HG03045 (cell line): ENCODE data around the gene TRPV4.

ENCODE experiments used
- ATAC-seq: cut with Tn5 transposase; IDR thresholded peaks from one replicate; pipeline ENCODE4 v1.9.1; 2021; ENCODE audit warnings: mild to moderate bottlenecking, moderate library complexity; ENCODE audit not compliant: unreplicated experiment

The TRPV4 gene

DNA sequence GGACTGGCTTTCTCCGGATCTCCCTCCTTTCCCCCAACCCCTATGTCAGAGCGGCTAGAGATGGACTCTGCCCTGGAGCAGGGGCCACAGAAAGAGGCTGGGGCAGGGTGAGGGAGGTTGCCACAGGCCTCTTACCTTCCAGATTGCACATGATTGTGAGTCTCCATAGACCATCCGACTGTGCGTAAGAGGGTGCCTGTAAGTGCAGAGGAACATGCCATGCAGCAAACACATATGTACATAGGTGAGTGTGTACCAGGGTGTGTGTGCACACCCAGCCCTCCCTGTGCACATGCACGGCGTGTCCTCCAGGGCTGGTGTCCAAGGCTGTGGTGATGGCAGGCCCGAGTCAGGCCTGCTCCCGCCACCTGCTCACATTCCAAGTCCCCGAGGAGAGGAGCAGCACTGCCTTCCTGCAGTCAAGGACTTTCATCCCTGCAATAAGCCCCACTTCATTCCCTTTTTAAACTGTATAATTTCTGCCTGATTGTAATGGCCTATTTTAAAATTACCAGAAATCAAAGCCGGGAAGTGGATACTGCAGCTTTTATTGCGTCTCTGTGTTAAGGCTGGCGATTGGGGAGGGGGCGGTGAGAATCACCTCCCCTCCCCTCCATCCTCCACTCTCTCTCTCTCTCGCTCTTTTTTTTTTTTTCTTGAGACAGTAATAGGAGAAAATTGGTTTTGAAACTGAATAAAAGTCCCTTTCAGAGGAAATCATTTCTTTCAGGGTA lies 91.1 kb downstream of the TRPV4 start:
- ATAC-seq, result no peak

DNA sequence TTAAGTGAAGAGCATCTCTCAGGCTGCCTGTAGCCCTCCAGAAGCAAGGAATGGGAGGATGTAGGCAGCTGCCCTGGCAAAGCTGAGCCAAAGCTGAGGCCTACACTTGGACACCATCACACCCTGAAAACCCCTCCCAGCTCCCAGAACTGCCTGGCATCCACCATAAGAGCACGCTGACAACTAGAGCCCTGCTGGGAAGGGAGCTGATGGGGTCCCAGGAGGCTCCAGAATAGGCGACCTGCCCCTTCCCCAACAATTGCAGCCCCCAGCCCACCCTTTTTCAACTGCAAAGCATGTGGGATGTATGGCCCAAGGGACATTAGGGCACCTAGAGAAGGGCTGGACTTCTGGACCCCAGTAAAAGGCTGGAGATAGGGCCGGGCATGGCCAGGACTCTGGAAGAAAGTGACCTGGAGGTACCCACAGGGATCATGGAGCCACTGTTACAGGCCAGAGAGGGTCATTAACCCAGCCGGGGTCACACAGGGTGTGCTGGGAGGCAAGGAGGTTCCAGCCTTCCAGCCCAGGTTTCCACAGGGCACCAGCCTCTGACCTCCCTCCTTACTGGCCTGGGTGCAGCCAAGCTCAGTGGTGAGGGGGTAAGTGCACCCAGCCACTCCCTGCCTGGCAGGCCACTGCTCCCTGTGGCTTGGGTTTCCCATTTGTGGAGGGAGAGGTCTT lies 91.8 kb downstream of the TRPV4 start:
- ATAC-seq, result no peak

DNA sequence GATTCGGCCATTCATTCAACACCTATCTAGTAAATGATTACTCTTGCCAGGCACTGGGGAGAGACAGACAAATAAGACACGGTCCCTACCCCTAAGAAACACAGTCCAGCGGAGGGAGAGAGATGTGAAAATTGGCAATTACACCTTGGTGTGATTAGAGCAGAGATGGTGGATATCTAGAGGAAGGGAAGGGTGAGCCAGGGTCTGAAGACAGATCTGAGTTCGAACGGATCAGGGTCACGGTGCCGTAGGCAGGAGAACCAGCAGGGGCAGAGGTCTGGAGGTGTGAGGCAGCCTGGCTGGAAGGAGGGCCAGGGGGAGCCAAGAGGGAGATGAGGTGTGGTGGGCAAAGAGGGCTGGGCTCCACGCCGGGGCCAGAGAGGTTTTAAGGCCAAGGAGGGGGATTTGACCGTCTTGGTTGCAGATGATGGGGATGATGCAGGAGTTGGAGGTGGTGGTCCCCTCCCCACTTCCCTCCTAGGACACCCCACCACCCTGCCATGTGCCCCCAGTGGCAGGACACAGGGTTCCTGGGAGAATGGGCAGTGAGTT lies 92.4 kb downstream of the TRPV4 start:
- ATAC-seq, result no peak

DNA sequence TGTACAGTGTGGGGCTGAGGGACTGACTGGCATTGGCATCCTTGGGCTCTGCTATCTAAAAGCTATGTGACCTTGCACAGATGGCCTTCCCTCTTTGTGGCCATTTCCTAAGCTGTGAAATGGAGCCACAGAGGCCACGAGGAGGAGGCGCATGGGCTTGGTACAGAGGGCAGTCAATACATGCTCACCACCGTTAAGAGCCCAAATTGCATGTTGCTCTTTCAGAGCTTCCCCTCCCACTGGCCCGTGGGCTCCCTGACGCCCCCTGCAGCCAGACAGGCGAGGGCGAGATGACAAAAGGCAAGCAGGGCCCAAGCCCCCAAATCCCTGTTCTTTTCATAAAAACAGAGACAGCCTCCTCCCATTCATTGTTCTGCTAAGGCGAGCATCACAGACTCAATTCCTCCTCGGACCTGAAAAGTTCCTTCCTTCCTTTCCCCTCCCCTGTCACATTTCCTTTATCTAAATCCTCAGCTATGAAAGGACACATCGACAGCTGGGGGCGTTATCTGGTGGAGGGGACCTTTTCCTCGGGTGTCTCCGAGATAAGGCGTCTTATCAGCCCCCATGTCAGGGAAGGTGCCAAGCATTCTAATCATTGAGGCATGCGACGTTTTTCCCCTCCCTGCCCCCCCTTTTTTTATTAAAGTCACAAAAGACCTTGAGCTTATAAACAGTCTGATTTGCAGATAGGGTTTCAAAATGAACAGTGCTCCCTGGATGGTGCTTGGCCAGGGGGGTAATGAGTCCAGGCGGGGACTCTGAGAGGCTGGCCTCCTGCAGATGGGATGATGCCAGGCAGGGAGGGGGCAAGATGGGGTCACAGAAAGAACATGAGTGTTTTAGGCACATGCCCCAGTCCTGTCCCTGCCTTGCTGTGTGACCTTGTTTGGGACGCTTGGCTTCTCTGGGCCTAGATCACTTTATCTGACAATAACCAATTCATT lies 93.2 kb downstream of the TRPV4 start:
- ATAC-seq, result no peak

DNA sequence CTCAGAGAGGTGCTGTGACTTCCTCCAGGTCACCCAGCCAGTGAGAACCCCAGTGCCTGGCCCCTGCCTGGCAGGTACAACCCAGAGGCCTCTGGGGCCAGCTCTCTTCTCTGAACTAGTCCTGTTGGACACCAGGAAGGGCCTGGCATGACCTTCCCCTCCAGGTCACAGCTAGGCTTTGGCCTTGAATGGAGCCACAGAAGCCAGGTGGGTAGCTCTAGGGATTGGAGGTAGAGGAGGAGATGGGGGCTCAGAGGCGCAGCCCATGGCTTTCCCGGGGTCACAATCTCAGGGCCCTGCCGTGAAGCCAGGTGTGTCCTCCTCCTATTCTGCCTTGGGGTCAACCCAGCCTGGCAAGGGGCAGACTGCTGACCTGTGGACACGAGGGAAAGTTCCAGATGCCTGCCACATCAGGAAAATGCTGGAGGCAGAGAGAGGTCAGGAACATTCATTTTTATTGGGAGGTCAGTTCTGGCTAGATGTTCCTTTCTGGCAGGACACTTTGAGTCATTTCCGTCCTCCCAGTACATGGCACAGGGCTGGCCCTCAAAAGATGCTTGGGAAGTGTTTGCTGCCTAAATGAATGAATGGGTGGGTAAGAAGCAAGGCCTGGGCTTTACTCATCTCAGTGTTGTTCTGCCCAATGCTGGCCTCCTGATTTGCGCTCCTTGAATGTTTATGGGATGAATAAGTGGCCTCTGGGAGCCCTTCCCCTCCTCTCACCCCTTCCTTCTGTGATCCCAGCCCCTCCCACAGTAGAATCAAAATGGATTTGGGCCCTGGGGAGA lies 94.1 kb downstream of the TRPV4 start:
- ATAC-seq, result no peak

DNA sequence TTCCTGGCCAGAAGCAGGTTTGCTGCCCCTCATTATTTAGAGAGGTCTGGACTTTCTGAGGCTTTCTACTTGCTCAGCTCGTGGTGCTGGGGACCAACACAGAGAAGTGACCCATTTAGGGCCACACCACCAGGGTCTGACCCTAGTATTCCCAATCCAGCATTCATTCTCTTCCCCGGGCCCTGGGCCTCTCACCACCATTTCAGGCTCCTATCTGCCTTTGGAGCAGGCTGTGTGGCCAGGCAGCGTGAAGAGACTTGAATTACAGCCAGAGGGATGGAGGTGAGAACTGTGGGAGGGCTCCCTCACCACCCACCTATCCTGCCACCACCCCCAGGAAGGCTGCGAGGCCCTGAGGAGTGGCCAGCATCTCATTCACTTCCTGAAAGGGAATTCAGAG lies 95.0 kb downstream of the TRPV4 start:
- ATAC-seq, result no peak

DNA sequence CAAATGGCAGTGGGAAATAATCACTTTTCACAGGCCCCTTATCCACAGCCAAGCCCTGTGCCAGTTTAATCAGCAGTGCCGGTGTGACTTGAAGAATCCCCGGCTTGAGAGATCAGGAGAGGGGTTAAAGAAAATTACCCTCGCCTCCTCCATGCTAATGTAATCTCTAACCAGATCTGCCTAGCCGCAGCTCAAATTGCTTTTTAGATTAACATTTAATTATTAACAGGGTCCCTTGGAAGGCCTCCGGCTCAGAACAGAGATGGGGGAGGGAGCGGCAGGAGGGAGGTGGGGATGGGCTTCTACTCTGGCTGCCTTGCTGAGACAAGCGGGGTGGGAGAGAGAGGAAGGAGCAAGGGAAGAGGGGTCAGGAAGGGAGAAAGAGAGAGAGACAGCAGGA lies 95.6 kb downstream of the TRPV4 start:
- ATAC-seq, result no peak

DNA sequence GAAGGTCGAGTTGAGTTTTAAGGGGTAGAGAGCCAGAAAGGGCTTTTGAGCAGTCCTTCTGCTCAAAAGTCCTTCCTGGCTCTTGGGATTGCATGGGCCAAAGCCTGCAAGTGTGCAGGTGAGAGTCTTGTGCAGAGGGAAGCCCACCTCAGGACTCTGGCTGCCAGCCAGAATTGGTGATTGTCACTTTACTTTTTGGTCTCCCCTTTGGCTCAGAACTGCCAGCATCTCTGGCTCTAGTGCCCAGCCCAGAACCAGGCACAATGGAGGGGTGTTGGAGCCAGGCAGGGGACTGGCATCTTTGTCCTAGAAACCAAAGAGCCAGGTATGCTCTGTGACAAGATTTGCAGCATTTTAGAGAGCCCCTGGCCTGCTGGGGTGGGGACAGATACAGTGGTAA lies 96.1 kb downstream of the TRPV4 start:
- no peak for ATAC-seq

DNA sequence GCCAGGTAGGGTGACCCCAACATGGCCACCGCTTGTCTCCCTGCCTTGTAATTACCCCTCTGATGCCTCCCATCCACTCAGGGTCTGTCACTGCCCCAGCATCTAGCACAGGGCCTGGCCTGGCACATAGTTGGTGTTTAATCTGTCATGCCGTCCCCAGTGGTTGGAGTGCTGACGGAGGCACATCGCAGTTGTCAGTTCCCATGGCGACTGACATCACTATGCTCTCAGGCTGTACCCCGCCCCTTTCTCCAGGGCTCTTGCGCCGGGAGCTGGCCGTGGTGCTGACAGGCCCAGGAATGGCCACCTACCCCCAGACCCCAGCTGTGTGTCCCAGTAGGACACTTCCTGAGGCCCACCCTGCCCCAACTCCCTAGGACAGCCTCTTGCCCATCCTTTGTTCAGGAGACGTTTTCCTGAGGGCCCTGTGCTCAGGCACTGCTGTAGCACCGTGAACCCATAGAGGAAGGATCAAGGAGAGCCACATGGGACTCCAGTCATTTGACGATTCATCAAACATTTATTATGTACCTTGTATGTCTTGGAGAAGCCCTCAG lies 96.6 kb downstream of the TRPV4 start:
- ATAC-seq, result no peak

DNA sequence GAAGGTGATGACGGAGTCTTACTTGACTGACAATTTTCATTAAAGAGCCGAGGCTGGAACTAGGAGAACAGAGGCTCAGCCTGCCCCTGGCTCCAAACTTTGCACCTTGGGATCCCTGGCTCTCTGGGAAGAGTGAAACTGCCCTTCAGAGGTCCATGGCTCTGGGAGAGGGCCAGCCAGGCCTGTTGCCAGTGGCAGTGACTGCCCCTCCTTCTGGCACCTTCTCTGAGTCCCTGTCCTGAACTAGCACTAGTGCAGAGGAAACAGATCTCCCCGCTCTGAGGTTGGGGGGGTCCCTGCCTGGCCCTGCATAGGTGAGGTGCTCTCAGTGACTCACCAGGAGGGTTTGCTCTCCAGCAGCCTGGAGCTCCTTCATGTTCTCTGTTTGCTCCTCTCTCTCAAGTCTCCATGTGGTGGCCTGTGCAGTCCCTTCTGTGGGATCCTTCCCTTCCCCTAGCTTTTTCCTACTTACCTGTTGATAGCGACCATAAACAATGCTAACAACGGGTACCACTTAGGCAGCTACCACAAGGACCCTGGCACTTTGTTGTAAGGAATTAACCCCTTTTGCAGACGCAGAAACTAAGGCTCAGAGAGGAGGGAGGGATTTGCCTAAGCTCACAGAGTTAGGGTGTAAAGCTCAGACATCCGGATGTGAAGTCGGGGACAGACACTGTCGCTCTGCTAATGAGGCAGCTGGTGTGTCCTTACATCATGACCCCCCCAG lies 97.2 kb downstream of the TRPV4 start:
- no peak for ATAC-seq

DNA sequence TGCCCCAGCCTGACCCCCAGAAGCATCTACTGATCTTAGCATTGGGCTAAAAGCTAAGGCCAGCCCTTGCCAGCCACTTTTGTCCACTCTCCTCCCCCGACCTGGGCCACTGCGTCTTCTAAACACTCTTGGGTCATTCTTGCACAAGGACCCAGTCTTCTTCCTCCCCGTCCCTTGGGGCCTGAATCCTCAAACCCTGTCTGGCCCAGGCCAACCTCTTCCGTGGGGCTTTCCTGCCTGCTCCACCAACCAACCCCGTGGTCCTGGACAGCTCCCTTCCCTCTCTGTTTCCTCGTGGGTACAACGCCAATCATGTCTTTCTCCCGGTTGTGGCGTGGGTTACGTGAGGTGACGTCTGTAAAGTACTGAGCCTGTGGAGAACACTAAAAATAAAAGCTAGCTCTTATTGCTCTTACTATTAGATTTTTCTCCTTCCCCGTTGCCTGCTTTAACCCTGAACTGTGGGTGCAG lies 98.1 kb downstream of the TRPV4 start:
- ATAC-seq, result no peak

DNA sequence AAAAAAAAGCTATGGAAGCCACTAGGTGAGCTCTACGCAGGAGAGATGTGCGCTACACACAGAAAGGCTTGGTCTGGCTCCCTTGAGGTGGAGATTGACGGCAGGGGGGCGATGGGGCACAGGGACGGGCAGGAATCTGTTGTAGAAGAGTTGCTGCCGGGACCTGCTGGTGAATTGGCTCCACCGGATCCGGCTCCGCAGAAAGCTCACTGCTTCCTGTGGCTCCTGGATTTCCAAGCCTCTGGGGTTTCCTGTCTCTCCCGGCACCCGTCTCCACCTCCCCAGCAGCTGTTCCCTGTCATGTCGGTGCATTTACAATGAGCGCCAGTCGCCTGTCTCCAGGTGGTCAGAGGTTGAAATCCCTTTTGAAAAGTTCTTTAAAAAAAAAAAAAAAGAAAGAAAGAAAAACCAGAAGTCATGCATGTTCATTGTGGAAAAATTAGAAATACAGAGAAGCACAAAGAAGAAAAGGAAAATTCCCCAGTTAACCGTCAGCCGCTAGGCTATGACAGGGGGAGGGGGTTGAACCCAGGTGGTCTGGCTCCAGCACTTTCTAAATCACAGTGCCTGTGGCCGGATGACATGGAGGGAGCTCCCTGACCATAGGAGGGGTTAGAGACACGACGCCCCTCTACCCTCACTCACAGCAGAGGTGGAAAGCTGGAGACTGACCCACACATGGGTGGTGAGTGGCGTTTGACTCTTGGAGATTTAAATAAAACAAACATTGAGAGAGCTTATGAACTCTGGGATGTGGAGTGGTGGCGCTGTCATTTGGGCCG lies 98.8 kb downstream of the TRPV4 start:
- no peak for ATAC-seq
